Heart right ventricle (tissue), 16 donors: ENCODE data around the gene NUP160. TPM values are rescaled to one million over a fixed set of nuclear protein-coding genes. Genes with fewer than 3 reads are reported as not detected.
"Not testable (repeated sequence)": the region's sequence is repeated elsewhere in the genome, so short reads cannot be mapped to it uniquely, and the experiment has no call there.

Experiments used
- ATAC-seq, 8 donors: fragments of 200-7000 bp; cut with Tn5 transposase; one replicate each; pipeline ENCODE4 v1.9.1; 2020; ENCODE audit warnings: mild to moderate bottlenecking in 8 of 8, moderate library complexity in 8 of 8, moderate number of reproducible peaks in 1 of 8
- DNase-seq, 2 donors: peaks; one replicate each; pipeline ENCODE4 v3.0.0-alpha.2; 2020
- H3K27ac ChIP-seq, 10 donors: fragments of 200-600 bp; sonication (generic) in 2 of 10; one replicate each; pipeline versions ENCODE4 v1.5.0 to v1.8.0; 2020 to 2022; ENCODE audit warnings: mild to moderate bottlenecking in 3 of 10
- H3K27me3 ChIP-seq, 7 donors: fragments of 200-600 bp; one replicate each; pipeline ENCODE4 v1.8.0; 2021 to 2022; ENCODE audit warnings: mild to moderate bottlenecking in 2 of 7
- H3K36me3 ChIP-seq, 9 donors: fragments of 200-600 bp; sonication (generic) in 1 of 9; one replicate each; pipeline versions ENCODE4 v1.5.0 to v1.8.0; 2020 to 2022; ENCODE audit warnings: mild to moderate bottlenecking in 2 of 9
- H3K4me1 ChIP-seq, 9 donors: fragments of 200-600 bp; sonication (generic) in 1 of 9; one replicate each; pipeline versions ENCODE4 v1.5.0 to v1.8.0; 2020 to 2022; ENCODE audit warnings: mild to moderate bottlenecking in 4 of 9
- H3K4me3 ChIP-seq, 10 donors: fragments of 200-600 bp; sonication (generic) in 2 of 10; one replicate each; pipeline versions ENCODE4 v1.5.0 to v1.8.0; 2020 to 2022; ENCODE audit warnings: mild to moderate bottlenecking in 7 of 10, moderate library complexity in 2 of 10
- H3K9me3 ChIP-seq, 11 donors: fragments of 200-600 bp in 10 of 11; sonication (generic) in 2 of 11; one replicate each; pipeline versions ENCODE4 v1.5.0 to v1.8.0; 2013 to 2022; ENCODE audit warnings: mild to moderate bottlenecking in 2 of 11, control low read depth in 1 of 11, moderate library complexity in 1 of 11
- CTCF ChIP-seq, 9 donors: fragments of 200-600 bp; sonication (generic) in 2 of 9; IDR thresholded peaks; one replicate each; pipeline versions ENCODE4 v1.5.0 to v1.8.0; 2021 to 2022; ENCODE audit warnings: antibody characterized with exemption in 9 of 9, mild to moderate bottlenecking in 5 of 9, moderate library complexity in 1 of 9
- WGBS, 2 donors: extraction: QIAGEN DNeasy Blood & Tissue Kit; methylation state at CpG; one replicate each; pipeline ENCODE4 v1.1.7; 2013; ENCODE audit warnings: inconsistent platforms in 1 of 2; 5-methylcytosine and 5-hydroxymethylcytosine counted together
- intact Hi-C, 10 donors: fragments of 100-400 bp; cut with DNase I; formaldehyde crosslinking; loops; one replicate each; pipeline versions ENCODE4 v1.11.1 to v1.14.2; 2022
- polyA plus RNA-seq, 2 donors: library from polyadenylated mRNA; stranded (reverse); fragments of 200-250 nt; gene quantifications; one replicate each; pipeline ENCODE4 v1.2.3, GENCODE V29; 2013
- total RNA-seq, 10 donors: library from RNA; stranded (reverse); fragmentation: NEBNext Ultra II Directional in 3 of 10; extraction: Animal tissue kit (Norgen Biotek cat#: 25700) in 3 of 10; gene quantifications; one replicate each; pipeline versions ENCODE4 v1.2.1 to v1.2.4, GENCODE V29; 2021 to 2023
- donor health status: Arrhythmogenic right ventricular cardiomyopathy.
- donor health status: ischemic (EF 13 %, LVEDD 7.1; RV severe dilation, severe dysfunction).
- donor health status: healthy with polysubstance abuse.
- donor health status: DM: no; HTN: yes; CAD: no.
- donor health status: DM: no; HTN: no; CAD: no.
- donor health status: ischemic (EF 25% LVEDD 6.9; RV normal size, moderate dysfunction).
- donor health status: ischemic (EF 25% LVEDD 5.7; RV mildly dilated, moderate dysfunction).
- donor health status: healthy.
- donor health status: DM: yes; HTN: yes; CAD: no.
- donor health status: Ischemic cardiomyopathy.
- donor health status: ischemic (EF 35%, LVEDD 5.7; RV mildly dilated, moderate dysfunction).
- donor health status: nonischemic (EF 11% LVEDD 7.7; RV severe dilation, severe dysfunction).
- donor health status: DM: yes; HTN: yes; CAD: no.
- donor health status: PGD.
- donor health status: ischemic (EF 29% LVEDD 5.4; RV normal size, mild dysfunction).
- donor health status: nonischemic (EF 23%, LVEDD 6.1; RV moderate dilation, normal function).

NUP160 gene
- total and polyA plus RNA-seq, 12 donors, result 8.0 to 17.7 (median 14.7) TPM

- Histone ChIP-seq H3K27ac (no peak overlapping the region), H3K9me3 (peaks cover 0 to 11% (median 3%) of the 10 kb centered on the region in 11 donors), H3K36me3 (no peaks in the 10 kb centered on the region), H3K4me1 (peaks cover 0 to 23% (median 0%) of the 10 kb centered on the region in 9 donors), H3K4me3 (no peak overlapping the region), H3K27me3 (peaks cover 0 to 7% (median 0%) of the 10 kb centered on the region in 7 donors)
- peak in 1 of 2 donors; percentile 23 for DNase-seq
- intact Hi-C loops, result no loop called here
- peak in 7 of 8 donors; percentile 21 to 71 (median 42) for ATAC-seq
- no peak for TF ChIP-seq CTCF (IDR thresholded peaks at IDR 0.05)
- WGBS, 2 donors, result 68 to 77% methylated on average over 7 of the region's 7 CpGs
Observed at GRCh38 chr11:47881145-47881544, 33.0 kb upstream of the NUP160 start.

DNA sequence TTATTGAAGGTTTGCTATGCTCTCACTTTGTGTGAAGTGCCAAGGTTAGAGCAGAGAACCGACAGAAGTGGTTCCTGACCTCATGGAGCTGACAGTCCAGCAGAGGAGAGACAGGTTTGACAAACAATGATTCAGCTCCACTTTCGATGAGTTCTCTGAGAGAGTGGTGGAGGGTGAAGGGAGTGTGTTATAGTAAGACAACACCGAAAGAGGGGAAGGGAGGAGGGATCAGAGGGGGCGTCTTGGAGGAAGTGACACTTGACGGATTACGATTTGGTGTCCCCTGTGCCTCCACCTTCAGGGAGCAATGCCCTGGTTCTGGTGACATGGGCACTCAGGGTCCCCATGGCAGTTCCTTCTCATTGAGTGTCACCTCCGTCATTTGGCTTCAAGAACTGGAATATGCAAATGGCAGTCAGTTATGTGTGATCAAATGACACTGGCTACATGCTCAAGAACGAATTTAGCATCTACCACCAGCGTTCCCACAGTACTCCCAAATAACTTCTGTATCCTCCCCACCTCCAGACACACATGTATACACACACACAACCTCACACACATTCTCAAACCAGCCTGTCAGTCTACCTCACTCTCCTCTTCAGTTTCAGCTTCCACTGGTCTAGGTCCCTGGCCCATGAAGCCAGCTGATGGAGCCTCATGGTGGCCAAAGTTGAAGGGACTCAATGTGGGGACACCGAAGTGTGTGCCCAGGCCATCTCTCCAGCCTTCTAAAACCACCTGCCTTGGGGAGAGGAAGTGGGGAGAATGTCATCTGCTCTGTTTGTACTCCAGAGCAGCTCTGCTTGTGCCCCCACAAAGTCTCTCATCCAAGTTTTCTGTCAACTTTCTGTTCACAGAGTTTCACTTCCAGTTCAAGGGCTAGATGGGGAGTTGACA, 31.4 kb upstream of the NUP160 start:
- ATAC-seq (no peak), DNase-seq (no peak)
- intact Hi-C loops, result no loop called here
- peaks cover 0 to 7% (median 0%) of the 10 kb centered on the region in 7 donors for H3K27me3 ChIP-seq
- H3K4me1 ChIP-seq, result peaks cover 0 to 10% (median 0%) of the 10 kb centered on the region in 9 donors
- H3K4me3 ChIP-seq, result no peak overlapping the region
- TF ChIP-seq CTCF (IDR thresholded peaks at IDR 0.05), result no peak
- peaks cover 0 to 27% (median 12%) of the 10 kb centered on the region in 11 donors for H3K9me3 ChIP-seq
- no peaks in the 10 kb centered on the region for H3K36me3 ChIP-seq
- WGBS, 2 donors, result 78 to 80% methylated on average over 10 of the region's 10 CpGs
- H3K27ac ChIP-seq, result no peak overlapping the region

- H3K4me1 ChIP-seq, H3K27ac ChIP-seq, H3K27me3 ChIP-seq, H3K4me3 ChIP-seq, DNase-seq, intact Hi-C loops, ATAC-seq, H3K36me3 ChIP-seq: not testable (repeated sequence)
- peaks cover 0 to 29% (median 12%) of the 10 kb centered on the region in 11 donors for H3K9me3 ChIP-seq
- 90% methylated on average over 10 of the region's 10 CpGs for WGBS, 2 donors
Observed at GRCh38 chr11:47875858-47876257, 27.7 kb upstream of the NUP160 start.

GRCh38 chr11:47870404-47870803, 22.3 kb upstream of the NUP160 start:
- no peak for TF ChIP-seq CTCF (IDR thresholded peaks at IDR 0.05)
- Histone ChIP-seq H3K36me3 (no peaks in the 10 kb centered on the region), H3K9me3 (peaks cover 0 to 10% (median 1%) of the 10 kb centered on the region in 11 donors), H3K27ac (peak overlapping the region in 2 of 10 donors; percentile 25 to 26), H3K4me1 (peaks cover 0 to 27% (median 2%) of the 10 kb centered on the region in 9 donors), H3K4me3 (no peak overlapping the region), H3K27me3 (no peaks in the 10 kb centered on the region)
- intact Hi-C loops, result no loop called here
- WGBS, 2 donors, result 84% methylated on average over 2 of the region's 2 CpGs
- DNase-seq (no peak), ATAC-seq (no peak)
